Measurements from ENCODE around the gene MAPKBP1.
A peak's percentile ranks its signal among the peaks of the same experiment; 100 is the strongest.

MAPKBP1 gene

DNA sequence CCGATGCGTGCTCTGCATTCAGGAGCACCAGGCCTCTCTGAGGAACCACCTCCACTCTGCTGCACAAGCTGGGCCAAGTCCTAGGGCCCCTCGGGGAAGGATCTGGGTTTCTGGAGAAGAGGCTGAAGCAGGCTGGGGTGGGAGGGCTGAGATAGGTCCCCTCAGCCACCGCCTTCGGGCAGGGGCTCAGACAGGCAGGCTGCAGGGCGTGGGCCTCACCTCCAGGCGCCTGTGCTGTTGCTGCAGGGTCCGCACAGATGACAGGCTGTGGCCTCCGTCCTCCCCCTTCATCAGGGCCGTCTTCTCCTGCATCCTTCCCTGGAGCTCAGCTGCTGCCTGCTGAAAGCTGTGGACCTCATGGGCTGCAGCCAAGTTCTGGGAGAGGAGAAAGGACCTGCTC, 79.5 kb downstream of the MAPKBP1 start:
- TF ChIP-seq, protein P1, sequence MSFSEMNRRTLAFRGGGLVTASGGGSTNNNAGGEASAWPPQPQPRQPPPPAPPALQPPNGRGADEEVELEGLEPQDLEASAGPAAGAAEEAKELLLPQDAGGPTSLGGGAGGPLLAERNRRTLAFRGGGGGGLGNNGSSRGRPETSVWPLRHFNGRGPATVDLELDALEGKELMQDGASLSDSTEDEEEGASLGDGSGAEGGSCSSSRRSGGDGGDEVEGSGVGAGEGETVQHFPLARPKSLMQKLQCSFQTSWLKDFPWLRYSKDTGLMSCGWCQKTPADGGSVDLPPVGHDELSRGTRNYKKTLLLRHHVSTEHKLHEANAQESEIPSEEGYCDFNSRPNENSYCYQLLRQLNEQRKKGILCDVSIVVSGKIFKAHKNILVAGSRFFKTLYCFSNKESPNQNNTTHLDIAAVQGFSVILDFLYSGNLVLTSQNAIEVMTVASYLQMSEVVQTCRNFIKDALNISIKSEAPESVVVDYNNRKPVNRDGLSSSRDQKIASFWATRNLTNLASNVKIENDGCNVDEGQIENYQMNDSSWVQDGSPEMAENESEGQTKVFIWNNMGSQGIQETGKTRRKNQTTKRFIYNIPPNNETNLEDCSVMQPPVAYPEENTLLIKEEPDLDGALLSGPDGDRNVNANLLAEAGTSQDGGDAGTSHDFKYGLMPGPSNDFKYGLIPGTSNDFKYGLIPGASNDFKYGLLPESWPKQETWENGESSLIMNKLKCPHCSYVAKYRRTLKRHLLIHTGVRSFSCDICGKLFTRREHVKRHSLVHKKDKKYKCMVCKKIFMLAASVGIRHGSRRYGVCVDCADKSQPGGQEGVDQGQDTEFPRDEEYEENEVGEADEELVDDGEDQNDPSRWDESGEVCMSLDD (tag by site-specific recombination; IDR thresholded peaks at IDR 0.05), result no peak
- TF ChIP-seq ZIC2 (tag by site-specific recombination; IDR thresholded peaks at IDR 0.05), result 0 out of 2 replicates have a peak, but pooled peaks have one; percentile 1
- Histone ChIP-seq H3K36me3 (ENCODE audit: control insufficient read depth in 2 of 2, insufficient read depth in 1 of 2, low read length in 2 of 2) (peaks cover 0 to 1% of the 10 kb centered on the region in 2 experiments; a peak in 1 of 3 replicates), H3K4me1 (ENCODE audit: control insufficient read depth, insufficient read depth, low read length) (no peaks in the 10 kb centered on the region), H3K27ac (ENCODE audit: extremely low read depth, low read depth, low read length) (no peak overlapping the region), H3K9me3 (ENCODE audit: control insufficient read depth, insufficient read depth, low read depth, low read length) (no peaks in the 10 kb centered on the region), H3K4me3 (ENCODE audit: low read depth, low read length) (no peak overlapping the region)
- ChIA-PET POLR2A (no interaction called here), CTCF (interaction anchor here (0.6 kb wide), 1 partner anchor 539 kb away, joined by 3 read pairs; no protein-coding TSS in a partner anchor)

- Histone ChIP-seq H3K9me3 (ENCODE audit: control insufficient read depth, insufficient read depth, low read depth, low read length) (no peaks in the 10 kb centered on the region), H3K36me3 (ENCODE audit: control insufficient read depth in 2 of 2, insufficient read depth in 1 of 2, low read length in 2 of 2) (no peaks in the 10 kb centered on the region), H3K4me1 (ENCODE audit: control insufficient read depth, insufficient read depth, low read length) (no peaks in the 10 kb centered on the region), H3K27ac (ENCODE audit: extremely low read depth, low read depth, low read length) (no peak overlapping the region), H3K4me3 (ENCODE audit: low read depth, low read length) (no peak overlapping the region)
- no peak for TF ChIP-seq OSR2 (tag by site-specific recombination; IDR thresholded peaks at IDR 0.05)
- no peak for TF ChIP-seq ZNF423 (tag by site-specific recombination; IDR thresholded peaks at IDR 0.05)
- TF ChIP-seq ZNF677 (tag by site-specific recombination; IDR thresholded peaks at IDR 0.05), result no peak
- TF ChIP-seq ZNF391 (tag by site-specific recombination; IDR thresholded peaks at IDR 0.05; ENCODE audit: borderline replicate concordance, low read depth), result no peak
- TF ChIP-seq GLIS1 (tag by site-specific recombination; IDR thresholded peaks at IDR 0.05), result peak; percentile 11; the same call in 1 of the 2 replicates
- TF ChIP-seq TCF7L2 (IDR thresholded peaks at IDR 0.05; ENCODE audit: borderline replicate concordance, low read depth, low read length), result no peak
- TF ChIP-seq ZNF10 (tag by site-specific recombination; IDR thresholded peaks at IDR 0.05), result peak; percentile 68; the same call in 1 of the 2 replicates
- TF ChIP-seq SALL2 (tag by site-specific recombination; IDR thresholded peaks at IDR 0.05; ENCODE audit: borderline replicate concordance), result no peak
- TF ChIP-seq, protein P2, sequence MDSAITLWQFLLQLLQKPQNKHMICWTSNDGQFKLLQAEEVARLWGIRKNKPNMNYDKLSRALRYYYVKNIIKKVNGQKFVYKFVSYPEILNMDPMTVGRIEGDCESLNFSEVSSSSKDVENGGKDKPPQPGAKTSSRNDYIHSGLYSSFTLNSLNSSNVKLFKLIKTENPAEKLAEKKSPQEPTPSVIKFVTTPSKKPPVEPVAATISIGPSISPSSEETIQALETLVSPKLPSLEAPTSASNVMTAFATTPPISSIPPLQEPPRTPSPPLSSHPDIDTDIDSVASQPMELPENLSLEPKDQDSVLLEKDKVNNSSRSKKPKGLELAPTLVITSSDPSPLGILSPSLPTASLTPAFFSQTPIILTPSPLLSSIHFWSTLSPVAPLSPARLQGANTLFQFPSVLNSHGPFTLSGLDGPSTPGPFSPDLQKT (IDR thresholded peaks at IDR 0.05; ENCODE audit: borderline replicate concordance, low read depth, low read length), result no peak
- no peak for TF ChIP-seq ZBTB48 (tag by site-specific recombination; IDR thresholded peaks at IDR 0.05)
- TF ChIP-seq, protein P1 (tag by site-specific recombination; IDR thresholded peaks at IDR 0.05), result no peak
- TF ChIP-seq ZNF621 (tag by site-specific recombination; IDR thresholded peaks at IDR 0.05), result no peak
- TF ChIP-seq, protein P3, sequence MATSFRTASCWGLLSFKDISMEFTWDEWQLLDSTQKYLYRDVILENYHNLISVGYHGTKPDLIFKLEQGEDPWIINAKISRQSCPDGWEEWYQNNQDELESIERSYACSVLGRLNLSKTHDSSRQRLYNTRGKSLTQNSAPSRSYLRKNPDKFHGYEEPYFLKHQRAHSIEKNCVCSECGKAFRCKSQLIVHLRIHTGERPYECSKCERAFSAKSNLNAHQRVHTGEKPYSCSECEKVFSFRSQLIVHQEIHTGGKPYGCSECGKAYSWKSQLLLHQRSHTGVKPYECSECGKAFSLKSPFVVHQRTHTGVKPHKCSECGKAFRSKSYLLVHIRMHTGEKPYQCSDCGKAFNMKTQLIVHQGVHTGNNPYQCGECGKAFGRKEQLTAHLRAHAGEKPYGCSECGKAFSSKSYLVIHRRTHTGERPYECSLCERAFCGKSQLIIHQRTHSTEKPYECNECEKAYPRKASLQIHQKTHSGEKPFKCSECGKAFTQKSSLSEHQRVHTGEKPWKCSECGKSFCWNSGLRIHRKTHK (tag by site-specific recombination; IDR thresholded peaks at IDR 0.05), result no peak
- CTCF ChIA-PET, result interaction anchor here (0.6 kb wide), 1 partner anchor 540 kb away, joined by 3 read pairs; no protein-coding TSS in a partner anchor
- POLR2A ChIA-PET, result no interaction called here
Observed at GRCh38 chr15:41854443-41854842, 80.2 kb downstream of the MAPKBP1 start.
